GM04503 (cell line): Measurements from ENCODE around the gene FOXC2.

Experiments used
- DNase-seq: peaks from one replicate; pipeline ENCODE4 v3.0.0-alpha.2; 2012; ENCODE audit warnings: low read depth

FOXC2 gene

DNA sequence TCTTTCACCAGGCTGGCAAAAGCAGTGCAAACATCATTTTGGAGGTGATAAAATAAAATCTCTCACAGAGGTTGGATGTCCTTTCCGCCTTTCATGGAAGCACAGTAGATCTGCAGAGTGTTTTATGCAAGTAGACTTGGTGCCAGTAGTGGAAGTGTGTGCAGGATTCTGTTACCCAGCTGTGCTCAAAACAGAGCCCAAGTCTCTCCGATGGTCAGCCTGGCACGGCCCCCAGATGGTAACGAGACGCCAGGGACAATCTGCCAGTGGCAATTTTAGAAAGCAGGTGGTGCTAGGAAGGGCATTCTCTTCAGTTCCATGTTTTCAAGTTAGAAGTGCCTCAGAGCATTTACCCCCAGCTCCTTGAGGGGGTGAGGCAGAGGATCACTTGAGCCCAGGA, 10.1 kb upstream of the FOXC2 start:
- no peak for DNase-seq

DNA sequence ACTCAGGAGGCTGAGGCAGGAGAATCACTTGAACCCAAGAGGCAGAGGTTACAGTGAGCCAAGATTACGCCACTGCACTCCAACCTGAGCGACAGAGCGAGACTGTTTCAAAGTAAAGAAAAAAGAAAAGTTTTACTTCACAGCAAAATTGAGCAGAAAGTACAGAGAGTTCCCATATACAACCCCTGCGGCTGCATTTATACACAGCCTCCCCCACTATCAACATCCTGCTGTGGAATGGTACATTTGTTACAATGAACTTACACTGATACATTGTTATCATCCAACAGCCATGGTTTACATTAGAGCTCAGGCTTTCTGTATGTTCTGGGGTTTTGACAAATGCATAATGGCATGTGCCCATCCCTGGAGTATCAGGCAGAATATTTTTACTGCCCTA, 9.0 kb upstream of the FOXC2 start:
- DNase-seq, result no peak

DNA sequence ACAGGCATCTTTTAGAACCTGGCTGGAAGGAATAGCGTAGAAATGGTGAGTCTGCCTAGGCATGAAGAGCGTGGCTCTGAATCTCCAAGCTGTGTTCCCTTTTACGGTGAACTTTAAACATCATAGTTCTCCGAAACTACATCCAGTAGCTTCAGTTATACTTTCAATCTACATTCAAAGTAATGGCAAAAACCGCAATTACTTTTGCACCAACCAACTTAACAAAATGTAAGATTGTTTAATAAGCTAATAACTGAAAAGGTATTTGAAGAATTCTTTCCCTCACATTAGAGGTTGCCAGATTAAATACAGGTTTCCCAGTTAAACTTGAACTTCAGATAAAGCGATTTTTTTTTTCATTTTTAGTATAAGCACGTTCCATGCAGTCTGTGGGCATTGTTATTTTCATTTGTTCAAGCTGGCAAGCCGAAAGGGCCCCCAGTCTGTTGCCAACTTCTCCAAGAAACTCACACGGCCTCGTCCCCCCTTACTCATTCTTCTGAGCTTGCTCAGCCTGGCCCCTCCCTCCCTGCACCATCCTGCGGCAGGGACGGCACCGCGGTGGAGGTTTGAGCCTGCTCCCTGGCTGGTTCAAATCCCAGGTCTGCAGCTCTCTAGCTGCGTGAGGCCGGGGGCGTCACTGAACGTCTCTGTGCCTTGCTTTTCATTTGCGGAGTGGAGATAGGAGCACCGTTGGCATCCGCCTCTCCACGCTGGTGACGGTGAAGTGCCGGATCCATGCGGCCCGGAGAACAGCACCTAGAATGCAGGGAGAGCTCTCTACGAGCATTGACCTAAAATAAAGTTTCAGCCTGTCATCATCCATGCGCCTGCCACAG, 8.1 kb upstream of the FOXC2 start:
- no peak for DNase-seq

DNA sequence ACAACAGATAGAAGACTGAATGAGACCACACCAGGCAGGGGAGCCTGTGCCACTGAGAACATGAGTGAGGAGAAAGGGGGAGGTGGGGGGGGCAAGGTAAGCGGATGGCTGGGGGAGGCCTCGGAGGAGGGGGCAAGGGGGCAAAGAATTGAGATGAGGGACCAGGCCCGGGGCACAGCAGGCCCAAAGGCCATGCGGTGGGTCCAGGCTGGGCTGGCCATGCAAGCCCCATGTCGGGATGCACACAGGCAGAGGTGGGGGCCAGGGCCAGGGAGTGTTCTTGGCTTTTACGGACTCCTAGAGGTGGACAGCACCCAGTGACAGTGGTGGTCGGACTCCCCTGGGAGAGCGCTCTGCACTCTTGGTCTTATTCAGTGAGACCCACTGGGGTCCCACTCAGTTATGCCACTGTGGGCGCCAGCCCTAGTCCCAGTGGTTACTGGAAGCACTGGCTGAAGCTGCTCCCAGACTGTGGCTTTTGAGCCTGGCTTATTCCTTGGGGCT, 6.8 kb upstream of the FOXC2 start:
- DNase-seq, result no peak

DNA sequence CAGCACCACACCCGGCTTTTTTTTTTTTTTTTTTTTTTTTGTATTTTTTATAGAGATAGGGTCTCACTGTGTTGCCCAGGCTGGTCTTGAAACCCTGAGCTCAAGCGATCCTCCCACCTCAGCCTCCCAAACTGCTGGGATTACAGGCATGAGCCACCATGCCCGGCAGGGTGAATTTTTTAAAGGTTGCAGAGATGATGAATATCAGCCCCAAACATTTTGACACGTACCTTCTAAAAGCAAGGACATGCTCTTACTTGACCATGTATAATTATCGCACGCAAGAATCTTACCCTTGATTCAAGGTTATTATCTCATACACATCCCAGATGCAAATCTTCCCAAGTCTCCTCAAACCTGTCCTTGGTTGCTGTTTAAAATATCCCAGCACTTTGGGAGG, 4.3 kb upstream of the FOXC2 start:
- no peak for DNase-seq

DNA sequence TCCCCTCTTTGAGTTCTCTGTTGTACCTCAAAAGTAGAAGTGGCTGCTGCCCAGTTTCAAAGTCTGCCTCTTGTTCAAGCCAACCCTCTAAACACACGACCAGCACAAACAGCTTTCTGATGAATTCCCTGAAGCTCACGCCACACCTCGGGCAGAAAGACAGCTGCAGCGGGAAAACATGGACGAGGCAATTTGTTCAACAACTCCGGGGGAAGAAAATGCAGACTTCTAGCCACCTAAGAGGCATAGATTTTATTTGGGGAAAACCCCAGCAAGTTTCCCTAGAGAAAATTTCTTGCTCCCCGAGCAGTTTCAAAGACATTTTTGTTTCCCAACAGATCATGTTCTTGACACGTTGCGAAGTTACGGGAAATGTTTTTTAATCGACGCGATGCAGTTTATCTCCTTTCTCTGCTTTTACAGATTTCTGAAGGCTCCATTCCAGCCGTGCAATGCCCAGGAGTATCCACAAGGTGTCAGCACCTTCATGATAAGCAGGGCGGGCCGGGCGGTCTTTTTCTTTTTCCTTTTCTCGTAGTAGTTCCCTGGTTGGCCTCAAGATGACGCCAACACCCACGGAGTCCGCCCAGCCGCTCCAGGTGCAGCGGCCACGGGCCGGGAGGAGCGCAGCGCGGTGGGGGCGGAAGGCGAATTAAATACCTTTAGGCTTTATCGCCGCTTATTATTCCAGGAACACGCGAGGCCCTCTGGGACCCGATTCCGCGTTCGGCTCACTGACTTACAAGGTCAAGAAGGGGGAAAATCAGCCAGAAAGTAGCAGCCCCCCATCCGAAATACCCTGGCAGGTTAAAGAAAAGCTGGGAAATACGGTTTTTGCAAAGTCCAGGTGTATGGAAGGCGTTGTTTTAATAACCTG, 2.9 kb upstream of the FOXC2 start:
- peak; percentile 34 for DNase-seq

DNA sequence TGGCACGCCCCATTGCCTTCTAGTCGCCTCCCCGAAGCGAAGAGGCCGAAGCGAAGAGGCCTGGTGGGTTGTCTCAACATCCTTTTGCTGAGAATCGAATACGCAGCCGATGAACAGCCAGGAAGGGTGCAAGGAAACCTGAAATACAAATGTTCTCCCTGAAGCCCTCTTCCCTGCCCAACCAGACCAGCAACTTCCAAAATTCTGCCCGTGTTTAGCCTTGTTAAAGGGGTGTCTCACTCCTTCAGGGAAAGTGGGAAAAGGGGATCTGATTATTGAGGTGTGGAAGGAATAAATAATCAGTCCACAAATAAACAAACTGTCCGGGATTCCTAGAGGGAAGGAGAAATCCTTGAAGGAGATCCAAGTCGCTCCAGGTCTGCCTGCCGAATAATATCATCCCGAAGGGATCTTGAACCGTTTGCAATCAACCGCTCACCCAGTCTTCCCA, 1.4 kb upstream of the FOXC2 start:
- DNase-seq, result no peak

DNA sequence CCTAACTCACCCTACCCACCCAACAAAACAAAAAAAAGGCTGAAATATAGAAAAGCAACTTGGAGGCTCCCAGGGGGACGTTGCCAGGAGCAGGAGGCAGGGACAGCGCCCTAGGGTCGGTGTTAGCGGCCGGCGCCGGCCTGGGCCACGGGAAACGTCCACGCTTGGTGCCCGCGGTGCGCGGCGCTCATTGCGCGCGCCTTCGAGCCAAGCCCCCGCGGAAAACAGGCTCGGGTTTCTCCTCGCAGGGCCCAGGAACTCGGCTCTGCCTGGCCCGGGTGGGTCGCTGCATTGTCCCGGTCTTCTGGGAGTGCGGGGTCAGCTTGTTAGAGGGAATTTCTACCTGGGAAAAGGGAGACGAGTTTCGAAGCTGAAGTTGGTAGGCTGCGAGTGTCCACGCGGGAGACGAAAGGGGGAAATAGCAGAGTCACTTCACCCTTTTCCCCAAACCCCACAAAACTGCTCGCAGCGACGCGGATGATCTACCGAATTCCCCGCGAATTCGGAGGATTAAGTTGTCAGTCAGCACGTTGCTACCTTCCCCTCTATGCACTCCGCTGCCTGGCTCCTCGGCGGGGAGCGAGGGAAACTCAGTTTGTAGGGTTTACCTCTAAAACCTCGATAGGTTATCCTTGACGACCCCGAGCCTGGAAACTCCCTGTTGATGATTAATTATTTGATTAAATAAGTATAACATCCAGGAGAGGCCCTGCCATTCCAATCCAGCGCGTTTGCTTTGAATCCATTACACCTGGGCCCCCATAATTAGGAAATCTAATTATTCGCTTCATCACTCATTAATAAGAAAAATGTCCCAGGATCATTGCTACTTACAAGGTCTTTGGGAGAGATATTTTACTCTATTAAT, 751 bp upstream of the FOXC2 start:
- DNase-seq, result no peak

DNA sequence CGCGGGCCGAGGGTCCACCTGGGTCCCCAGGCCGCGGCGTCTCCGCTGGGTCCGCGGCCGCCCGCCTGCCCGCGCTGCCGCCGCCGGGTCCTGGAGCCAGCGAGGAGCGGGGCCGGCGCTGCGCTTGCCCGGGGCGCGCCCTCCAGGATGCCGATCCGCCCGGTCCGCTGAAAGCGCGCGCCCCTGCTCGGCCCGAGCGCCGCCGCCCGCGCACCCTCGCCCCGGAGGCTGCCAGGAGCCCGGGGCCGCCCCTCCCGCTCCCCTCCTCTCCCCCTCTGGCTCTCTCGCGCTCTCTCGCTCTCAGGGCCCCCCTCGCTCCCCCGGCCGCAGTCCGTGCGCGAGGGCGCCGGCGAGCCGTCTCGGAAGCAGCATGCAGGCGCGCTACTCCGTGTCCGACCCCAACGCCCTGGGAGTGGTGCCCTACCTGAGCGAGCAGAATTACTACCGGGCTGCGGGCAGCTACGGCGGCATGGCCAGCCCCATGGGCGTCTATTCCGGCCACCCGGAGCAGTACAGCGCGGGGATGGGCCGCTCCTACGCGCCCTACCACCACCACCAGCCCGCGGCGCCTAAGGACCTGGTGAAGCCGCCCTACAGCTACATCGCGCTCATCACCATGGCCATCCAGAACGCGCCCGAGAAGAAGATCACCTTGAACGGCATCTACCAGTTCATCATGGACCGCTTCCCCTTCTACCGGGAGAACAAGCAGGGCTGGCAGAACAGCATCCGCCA, 504 bp downstream of the FOXC2 start:
- no peak for DNase-seq

DNA sequence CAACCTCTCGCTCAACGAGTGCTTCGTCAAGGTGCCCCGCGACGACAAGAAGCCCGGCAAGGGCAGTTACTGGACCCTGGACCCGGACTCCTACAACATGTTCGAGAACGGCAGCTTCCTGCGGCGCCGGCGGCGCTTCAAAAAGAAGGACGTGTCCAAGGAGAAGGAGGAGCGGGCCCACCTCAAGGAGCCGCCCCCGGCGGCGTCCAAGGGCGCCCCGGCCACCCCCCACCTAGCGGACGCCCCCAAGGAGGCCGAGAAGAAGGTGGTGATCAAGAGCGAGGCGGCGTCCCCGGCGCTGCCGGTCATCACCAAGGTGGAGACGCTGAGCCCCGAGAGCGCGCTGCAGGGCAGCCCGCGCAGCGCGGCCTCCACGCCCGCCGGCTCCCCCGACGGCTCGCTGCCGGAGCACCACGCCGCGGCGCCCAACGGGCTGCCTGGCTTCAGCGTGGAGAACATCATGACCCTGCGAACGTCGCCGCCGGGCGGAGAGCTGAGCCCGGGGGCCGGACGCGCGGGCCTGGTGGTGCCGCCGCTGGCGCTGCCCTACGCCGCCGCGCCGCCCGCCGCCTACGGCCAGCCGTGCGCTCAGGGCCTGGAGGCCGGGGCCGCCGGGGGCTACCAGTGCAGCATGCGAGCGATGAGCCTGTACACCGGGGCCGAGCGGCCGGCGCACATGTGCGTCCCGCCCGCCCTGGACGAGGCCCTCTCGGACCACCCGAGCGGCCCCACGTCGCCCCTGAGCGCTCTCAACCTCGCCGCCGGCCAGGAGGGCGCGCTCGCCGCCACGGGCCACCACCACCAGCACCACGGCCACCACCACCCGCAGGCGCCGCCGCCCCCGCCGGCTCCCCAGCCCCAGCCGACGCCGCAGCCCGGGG, 1.3 kb downstream of the FOXC2 start:
- no peak for DNase-seq

DNA sequence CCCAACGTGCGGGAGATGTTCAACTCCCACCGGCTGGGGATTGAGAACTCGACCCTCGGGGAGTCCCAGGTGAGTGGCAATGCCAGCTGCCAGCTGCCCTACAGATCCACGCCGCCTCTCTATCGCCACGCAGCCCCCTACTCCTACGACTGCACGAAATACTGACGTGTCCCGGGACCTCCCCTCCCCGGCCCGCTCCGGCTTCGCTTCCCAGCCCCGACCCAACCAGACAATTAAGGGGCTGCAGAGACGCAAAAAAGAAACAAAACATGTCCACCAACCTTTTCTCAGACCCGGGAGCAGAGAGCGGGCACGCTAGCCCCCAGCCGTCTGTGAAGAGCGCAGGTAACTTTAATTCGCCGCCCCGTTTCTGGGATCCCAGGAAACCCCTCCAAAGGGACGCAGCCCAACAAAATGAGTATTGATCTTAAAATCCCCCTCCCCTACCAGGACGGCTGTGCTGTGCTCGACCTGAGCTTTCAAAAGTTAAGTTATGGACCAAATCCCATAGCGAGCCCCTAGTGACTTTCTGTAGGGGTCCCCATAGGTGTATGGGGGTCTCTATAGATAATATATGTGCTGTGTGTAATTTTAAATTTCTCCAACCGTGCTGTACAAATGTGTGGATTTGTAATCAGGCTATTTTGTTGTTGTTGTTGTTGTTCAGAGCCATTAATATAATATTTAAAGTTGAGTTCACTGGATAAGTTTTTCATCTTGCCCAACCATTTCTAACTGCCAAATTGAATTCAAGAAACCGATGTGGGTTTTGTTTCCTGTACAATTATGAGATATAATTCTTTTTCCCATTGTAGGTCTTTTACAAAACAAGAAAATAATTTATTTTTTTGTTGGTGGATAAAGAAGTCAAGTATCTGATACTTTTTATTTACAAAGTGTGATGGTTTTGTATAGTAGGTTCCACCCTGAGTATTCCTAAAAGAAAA, 2.3 kb downstream of the FOXC2 start:
- DNase-seq, result no peak

DNA sequence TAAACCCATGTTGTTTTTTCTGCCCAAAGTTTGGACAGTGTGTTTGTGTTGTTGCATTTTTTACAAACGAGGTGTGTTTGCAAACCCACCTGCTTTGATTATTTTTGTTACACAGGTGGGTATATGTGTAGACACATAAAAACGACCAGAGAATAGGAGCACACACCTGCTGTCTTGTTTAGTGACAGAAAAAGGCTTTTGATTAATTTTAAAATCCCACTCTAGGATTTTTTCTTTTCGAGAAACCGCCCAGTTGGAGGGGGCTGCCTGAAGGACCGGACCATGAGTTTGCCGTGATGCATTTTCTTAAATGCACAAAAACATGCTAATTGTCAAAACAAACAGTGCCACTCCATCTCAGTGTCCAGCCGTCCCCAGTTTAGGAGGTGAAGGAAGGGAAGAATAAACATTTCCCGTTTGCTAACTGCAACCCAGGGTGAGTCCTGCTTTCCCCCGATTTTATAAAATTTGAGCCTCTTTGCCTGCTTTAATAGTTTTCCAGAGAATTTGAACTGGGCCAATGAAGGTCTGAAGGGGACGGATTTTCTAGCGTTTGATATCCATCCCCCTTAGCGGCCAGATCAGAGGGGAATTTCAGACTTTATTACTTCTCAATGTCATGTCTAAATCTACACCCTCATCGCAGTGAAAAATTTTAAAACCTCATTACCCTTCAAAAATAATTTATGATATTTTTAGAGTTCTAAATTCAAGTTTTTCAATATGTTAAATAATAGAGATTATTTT, 3.2 kb downstream of the FOXC2 start:
- no peak for DNase-seq

DNA sequence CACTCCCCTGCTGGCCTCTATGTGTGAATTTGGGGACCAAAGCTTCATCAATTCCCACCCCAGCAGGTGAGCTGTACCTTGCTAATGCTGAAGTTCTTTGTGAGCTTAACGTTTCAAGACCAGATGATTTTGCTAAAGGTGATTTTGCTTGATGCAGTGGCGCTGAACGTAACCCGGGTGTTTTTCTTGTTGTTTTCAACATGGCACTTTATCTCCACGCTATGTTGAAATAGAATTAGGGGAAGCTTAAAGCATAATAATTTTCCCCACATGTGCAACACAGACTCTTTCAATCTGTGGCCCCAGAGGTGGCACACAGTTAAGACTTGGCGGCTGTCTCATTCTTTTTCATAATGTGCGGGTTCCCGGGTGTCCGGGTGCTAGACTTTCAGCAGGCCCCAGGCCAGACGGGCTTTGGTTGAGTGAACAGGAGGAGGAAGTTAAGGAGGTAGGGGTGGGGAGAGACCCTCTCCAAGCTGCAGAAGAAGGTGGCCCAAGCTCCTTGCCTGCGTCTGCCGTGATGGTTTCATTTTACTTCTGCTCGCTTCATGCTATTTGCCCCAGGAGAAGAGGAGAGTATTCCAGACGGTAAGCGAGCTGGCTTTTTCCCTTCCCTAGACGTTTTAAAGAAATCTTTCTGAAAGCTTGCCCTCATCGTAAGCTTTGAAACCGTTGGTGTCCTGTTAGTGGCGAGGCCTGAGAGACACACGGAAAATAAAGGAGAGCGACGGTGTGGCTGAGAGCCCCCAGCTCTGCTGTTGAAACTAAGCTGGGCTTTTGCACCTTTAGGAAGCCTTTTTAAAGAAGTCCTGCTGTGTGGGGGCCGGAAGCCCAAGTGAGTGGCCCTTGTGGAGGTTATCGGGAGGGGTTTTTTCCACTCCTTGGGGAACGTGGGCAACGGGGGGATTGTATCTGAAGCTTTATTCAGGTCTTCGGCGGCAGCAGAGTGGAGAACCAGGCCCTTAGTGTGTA, 4.2 kb downstream of the FOXC2 start:
- DNase-seq, result no peak

DNA sequence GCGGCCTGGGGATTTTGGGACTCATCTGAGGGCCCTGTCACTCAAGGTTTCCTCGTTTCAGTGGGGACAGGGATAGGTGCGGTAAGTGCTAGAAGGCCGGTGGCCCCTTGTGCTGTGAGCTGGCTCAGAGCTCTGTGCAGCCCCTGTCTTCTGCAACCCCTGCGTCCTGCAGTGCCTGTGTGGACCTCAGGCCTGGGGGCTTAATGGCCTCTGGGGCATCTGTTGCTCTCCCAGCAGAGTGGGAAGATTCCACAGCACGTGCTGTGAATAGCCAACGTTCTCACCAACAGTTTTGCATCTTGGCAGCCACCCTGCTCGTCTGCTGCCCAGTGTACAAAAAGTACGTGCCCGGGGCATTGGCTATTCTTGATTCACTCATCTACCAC, 4.9 kb downstream of the FOXC2 start:
- no peak for DNase-seq

DNA sequence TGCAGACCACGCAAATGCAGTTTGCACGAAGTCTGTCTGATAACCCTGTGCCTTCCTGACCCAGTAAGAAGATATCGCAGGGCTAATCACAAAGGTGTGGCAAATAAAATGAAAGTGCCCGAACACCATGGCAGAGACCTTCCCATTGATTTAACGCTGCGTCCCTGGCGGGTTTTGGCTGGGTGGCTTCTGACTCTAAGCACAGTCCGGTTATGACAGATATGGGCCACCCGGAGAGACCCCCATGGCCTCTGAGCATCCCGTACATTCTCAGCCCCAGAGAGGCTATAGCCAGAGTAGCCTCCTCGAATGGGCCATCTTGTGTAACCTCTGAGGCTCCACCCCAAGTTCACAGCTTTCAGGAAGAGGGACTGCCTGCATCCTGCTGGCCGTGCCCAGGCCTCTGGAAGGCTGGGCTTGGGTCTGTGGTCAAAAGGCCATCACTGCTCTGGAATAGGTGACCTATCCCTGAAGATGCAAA, 5.5 kb downstream of the FOXC2 start:
- DNase-seq, result no peak

DNA sequence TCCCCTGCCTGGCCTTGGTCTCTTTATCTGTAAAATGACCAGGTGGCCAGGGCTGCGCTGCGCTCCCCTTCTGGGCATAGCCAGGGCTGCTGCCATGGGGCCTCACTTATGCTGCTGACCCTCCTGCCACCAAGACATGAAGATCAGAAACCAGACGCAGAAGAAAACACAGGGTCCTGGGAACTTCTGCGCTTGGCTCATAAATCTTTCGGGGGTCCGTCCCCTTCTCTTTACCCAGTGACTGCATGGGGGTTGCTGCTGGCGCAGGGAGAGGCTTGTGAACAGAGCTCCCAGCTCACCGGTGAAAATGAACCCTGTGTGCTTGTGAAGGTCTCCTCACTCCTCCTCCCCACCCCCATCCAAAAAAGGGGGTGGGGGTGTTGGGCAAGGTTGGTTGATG, 6.0 kb downstream of the FOXC2 start:
- no peak for DNase-seq

DNA sequence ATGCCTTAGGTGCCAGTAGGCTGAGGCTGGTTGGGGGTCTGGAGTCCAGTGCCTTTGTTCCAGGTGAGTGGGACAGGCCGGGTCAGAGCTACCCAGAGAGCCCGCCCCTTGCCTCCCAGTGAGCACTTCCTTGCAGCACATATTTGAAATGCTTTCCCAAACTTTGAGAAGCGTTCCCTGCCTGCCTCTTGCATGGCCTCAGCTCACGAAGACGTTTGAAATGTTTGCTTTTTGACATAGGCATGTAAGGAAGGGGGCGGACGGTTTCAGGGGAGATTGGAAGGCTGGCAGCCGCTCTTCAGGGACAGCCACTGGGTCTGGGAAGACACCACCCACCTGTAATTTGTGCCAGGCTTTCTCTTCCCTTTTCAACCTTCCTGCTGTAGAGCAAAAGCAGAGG, 6.6 kb downstream of the FOXC2 start:
- DNase-seq, result no peak
